NT2/D1 (cell line): Measurements from ENCODE around the gene SMIM22.

ENCODE experiments used
- YY1 ChIP-seq: IDR thresholded peaks from 2 replicates; pipeline ENCODE4 v1.6.1; 2011; ENCODE audit not compliant: insufficient read length, insufficient read depth
- ZNF274 ChIP-seq: IDR thresholded peaks from 2 replicates; pipeline ENCODE4 v1.6.1; 2011; ENCODE audit warnings: mild to moderate bottlenecking, low read depth, low read length

DNA sequence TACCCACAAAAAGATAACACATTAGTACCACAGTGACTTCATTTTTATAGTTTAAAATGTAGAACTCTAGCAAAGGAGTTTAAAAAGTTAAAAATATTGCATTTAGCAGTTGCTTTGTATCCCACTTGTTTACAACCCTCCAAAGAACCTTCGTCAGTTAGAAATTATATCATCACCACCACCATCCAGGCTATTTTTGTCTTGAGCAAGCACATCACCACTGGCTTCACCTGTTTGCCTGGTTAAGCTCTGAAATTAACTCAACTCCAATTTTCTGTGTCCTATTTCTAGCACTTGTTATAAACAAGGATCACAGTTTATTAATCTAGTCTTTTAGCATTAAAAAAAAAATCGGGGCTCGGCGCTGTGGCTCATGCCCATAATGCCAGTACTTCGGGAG lies 45.8 kb downstream of the SMIM22 start:
- no peak for TF ChIP-seq ZNF274
- no peak for TF ChIP-seq YY1
